Keratinocyte (primary cell): ENCODE measurements around the gene CDC42SE2. TPM values are rescaled to one million over a fixed set of nuclear protein-coding genes. Genes with fewer than 3 reads are reported as not detected.

Experiments used
- DNase-seq: peaks from one replicate; pipeline ENCODE4 v3.0.0-alpha.2; 2011; ENCODE audit warnings: low read depth, missing footprints, low spot score
- FAIRE-seq: peaks from 2 replicates; lab custom pipeline; 2011; peaks lifted over from hg19 to GRCh38; lab: Jason Lieb, UNC
- H2AFZ ChIP-seq: 2 replicates; pipeline ENCODE4 v1.6.0; 2012; ENCODE audit warnings: low read length, control low read depth, inconsistent platforms; ENCODE audit not compliant: control insufficient read depth
- H3K27ac ChIP-seq: 2 replicates; pipeline ENCODE4 v1.5.1; 2011; ENCODE audit warnings: low read length; ENCODE audit not compliant: control insufficient read depth, insufficient read depth
- H3K27me3 ChIP-seq: 3 replicates; pipeline ENCODE4 v1.6.0; 2011; ENCODE audit warnings: low read length; ENCODE audit not compliant: control insufficient read depth, insufficient read depth; ENCODE audit errors: extremely low read depth
- H3K36me3 ChIP-seq, 2 experiments: 2 replicates in 1 of 2; 3 replicates in 1 of 2; pipeline ENCODE4 v1.5.1; 2011; ENCODE audit warnings: low read length in 2 of 2, mild to moderate bottlenecking in 1 of 2; ENCODE audit not compliant: control insufficient read depth in 2 of 2, insufficient read depth in 2 of 2; ENCODE audit errors: extremely low read depth in 1 of 2
- H3K4me1 ChIP-seq: 3 replicates; pipeline ENCODE4 v1.5.1; 2011; ENCODE audit warnings: low read length; ENCODE audit not compliant: control insufficient read depth, insufficient read depth; ENCODE audit errors: extremely low read depth
- H3K4me2 ChIP-seq: 3 replicates; pipeline ENCODE4 v1.6.0; 2011; ENCODE audit warnings: low read depth, low read length; ENCODE audit not compliant: control insufficient read depth, insufficient read depth; ENCODE audit errors: extremely low read depth
- H3K4me3 ChIP-seq, 3 experiments: fragments of 200-600 bp in 1 of 3; sonication (generic) in 1 of 3; 2 replicates in 2 of 3; 3 replicates in 1 of 3; pipeline ENCODE4 v1.5.1; 2011 to 2016; ENCODE audit warnings: low read length in 3 of 3, mild to moderate bottlenecking in 3 of 3, control low read depth in 2 of 3, inconsistent platforms in 1 of 3, low read depth in 1 of 3, mixed read lengths in 1 of 3, mixed run types in 1 of 3, moderate library complexity in 1 of 3; ENCODE audit not compliant: control insufficient read depth in 2 of 3, insufficient read depth in 2 of 3; ENCODE audit errors: extremely low read depth in 1 of 3
- H3K79me2 ChIP-seq: 2 replicates; pipeline ENCODE4 v1.6.0; 2012; ENCODE audit warnings: low read length; ENCODE audit not compliant: control insufficient read depth, insufficient read depth
- H3K9ac ChIP-seq: 3 replicates; pipeline ENCODE4 v1.6.0; 2011; ENCODE audit warnings: low read length; ENCODE audit not compliant: control insufficient read depth, insufficient read depth; ENCODE audit errors: extremely low read depth
- H3K9me1 ChIP-seq: 3 replicates; pipeline ENCODE4 v1.6.0; 2011; ENCODE audit warnings: low read length; ENCODE audit not compliant: control insufficient read depth, insufficient read depth; ENCODE audit errors: extremely low read depth
- H3K9me3 ChIP-seq: 2 replicates; pipeline ENCODE4 v1.5.1; 2012; ENCODE audit warnings: low read depth, low read length; ENCODE audit not compliant: control insufficient read depth
- H4K20me1 ChIP-seq: 3 replicates; pipeline ENCODE4 v1.6.0; 2011; ENCODE audit warnings: low read length; ENCODE audit not compliant: control insufficient read depth, insufficient read depth; ENCODE audit errors: extremely low read depth
- EZH2 ChIP-seq: IDR thresholded peaks from one replicate; pipeline ENCODE4 v1.6.1; 2012; ENCODE audit warnings: inconsistent platforms, mild to moderate bottlenecking, low read length, moderate library complexity
- dilution Hi-C: fragments of 300-500 bp; cut with MboI; formaldehyde crosslinking; loops from one replicate; pipeline ENCODE4 v1.7.0; 2020; ENCODE audit warnings: low sequenced_read_pairs; ENCODE audit not compliant: extremely low pct_ligation_motif_present
- polyA plus RNA-seq, 5 experiments: library from polyadenylated mRNA; depleted of rRNA in 3 of 5; stranded (reverse) in 3 of 5; stranded (forward) in 1 of 5; unstranded in 1 of 5; fragments of >200 nt; gene quantifications; 1 replicate in 1 of 5; 2 replicates in 3 of 5; 3 replicates in 1 of 5; pipeline versions ENCODE4 v1.2.1 to v1.2.3, GENCODE V29; 2011 to 2012; ENCODE audit warnings: missing spikeins in 2 of 5, low read depth in 1 of 5, low replicate concordance in 1 of 5
- TF ChIP-seq, protein P1 (sequence below), 3 experiments: IDR thresholded peaks in 1 of 3; conservative IDR thresholded peaks in 1 of 3; optimal IDR thresholded peaks in 1 of 3; 2 replicates in 2 of 3; 3 replicates in 1 of 3; pipeline versions ENCODE3 to v1.5.1; 2011; ENCODE audit warnings: low read length in 3 of 3, mild to moderate bottlenecking in 3 of 3, moderate library complexity in 2 of 3, control low read depth in 1 of 3, inconsistent platforms in 1 of 3; ENCODE audit not compliant: insufficient read depth in 2 of 3; ENCODE audit errors: extremely low read depth in 1 of 3

CDC42SE2 gene
- polyA plus RNA-seq, 1 donor (not counting 4 experiments of a cell fraction or from before 2014, with no cell fraction given), result 32.5 TPM

DNA sequence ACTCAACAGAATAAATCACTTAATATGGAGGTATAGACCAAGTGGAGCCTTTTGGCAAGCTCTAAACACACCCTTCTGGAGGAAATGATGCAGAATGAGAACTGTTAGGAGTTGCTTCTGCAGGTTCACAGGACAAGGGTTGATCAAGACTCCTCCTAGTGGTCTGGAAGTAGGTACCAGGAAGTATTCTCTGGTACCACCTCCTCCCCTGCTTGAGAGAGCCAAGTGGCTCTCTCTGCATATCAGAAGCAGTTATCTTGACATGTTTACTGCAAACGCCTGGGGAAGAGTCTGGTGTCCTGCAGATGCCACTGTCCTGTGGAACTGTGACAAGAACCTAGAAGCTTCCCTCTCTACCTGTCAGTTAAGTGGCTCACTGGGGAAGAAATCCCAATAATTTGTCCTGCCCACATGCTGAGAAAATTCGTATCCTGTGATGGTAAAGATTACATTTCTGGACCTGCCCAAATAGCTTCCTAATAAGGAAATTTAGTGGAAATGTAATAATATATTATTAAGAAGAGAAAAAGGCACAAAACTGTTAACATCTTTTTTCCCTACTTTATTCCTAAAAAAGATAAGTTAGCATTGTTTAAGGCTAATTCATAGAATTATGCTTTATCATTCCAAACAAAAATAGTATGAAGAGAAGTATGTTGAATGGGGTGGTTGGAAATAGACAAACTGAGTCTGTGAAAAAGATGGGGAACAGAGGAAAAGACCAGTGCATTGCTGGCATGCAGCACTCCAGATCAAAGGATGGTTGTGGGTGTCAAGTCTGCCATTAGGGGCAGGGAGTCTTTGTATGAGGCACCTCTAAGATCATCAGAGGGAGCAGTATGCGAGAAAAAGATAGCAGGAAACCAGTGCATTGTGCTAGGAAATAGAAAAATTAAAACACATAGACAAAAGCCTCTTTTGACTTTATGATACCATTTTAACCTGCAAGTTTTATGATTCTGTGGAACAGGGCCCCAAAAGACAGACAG is 118.8 kb downstream of the CDC42SE2 start:
- Histone ChIP-seq H3K79me2 (peaks cover 18% of the 10 kb centered on the region), H3K9ac (no peak overlapping the region), H3K9me3 (no peaks in the 10 kb centered on the region), H3K9me1 (peaks cover 3% of the 10 kb centered on the region), H4K20me1 (peaks cover 2% of the 10 kb centered on the region), H3K27ac (no peak overlapping the region), H3K4me3 (no peak overlapping the region), H2AFZ (no peak overlapping the region), H3K4me2 (no peak overlapping the region), H3K36me3 (peaks cover 4 to 7% of the 10 kb centered on the region in 2 experiments), H3K4me1 (no peaks in the 10 kb centered on the region), H3K27me3 (no peaks in the 10 kb centered on the region)
- dilution Hi-C loops, result no loop called here
- TF ChIP-seq EZH2, result no peak
- TF ChIP-seq, protein P1, sequence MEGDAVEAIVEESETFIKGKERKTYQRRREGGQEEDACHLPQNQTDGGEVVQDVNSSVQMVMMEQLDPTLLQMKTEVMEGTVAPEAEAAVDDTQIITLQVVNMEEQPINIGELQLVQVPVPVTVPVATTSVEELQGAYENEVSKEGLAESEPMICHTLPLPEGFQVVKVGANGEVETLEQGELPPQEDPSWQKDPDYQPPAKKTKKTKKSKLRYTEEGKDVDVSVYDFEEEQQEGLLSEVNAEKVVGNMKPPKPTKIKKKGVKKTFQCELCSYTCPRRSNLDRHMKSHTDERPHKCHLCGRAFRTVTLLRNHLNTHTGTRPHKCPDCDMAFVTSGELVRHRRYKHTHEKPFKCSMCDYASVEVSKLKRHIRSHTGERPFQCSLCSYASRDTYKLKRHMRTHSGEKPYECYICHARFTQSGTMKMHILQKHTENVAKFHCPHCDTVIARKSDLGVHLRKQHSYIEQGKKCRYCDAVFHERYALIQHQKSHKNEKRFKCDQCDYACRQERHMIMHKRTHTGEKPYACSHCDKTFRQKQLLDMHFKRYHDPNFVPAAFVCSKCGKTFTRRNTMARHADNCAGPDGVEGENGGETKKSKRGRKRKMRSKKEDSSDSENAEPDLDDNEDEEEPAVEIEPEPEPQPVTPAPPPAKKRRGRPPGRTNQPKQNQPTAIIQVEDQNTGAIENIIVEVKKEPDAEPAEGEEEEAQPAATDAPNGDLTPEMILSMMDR (optimal IDR thresholded peaks at IDR 0.05 in 1 of 3, IDR thresholded peaks at IDR 0.05 in 1 of 3, conservative IDR thresholded peaks at IDR 0.05 in 1 of 3; ENCODE audit: extremely low read depth in 1 of 3, insufficient read depth in 2 of 3, low read length in 3 of 3), result peak; percentile 65 to 80 (median 77)
- DNase-seq, result peak; percentile 23
- peak; percentile 77 for FAIRE-seq

DNA sequence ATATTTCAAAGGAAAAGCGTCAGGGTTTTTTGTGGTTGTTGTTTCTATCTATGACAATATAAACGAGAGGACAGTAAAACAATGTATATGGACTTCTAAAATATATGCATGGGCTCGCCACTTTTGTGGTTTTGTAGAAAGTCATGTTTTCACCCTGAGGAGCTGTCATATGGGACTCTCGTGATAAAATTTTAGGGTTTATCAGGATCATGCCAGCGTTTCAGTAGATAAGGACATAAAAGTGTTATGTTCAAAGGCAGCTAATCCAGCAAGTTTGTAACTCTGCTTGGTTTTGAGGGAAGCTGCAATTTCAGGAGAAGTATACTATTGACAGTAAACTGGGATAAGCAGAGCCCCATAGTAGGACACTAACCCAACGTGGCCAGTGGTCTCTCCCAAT is 120.3 kb downstream of the CDC42SE2 start:
- TF ChIP-seq, protein P1 (optimal IDR thresholded peaks at IDR 0.05 in 1 of 3, IDR thresholded peaks at IDR 0.05 in 1 of 3, conservative IDR thresholded peaks at IDR 0.05 in 1 of 3; ENCODE audit: extremely low read depth in 1 of 3, insufficient read depth in 2 of 3, low read length in 3 of 3), result no peak
- no peak for TF ChIP-seq EZH2
- H3K4me3 ChIP-seq, result no peak overlapping the region
- no peak overlapping the region for H3K9ac ChIP-seq
- FAIRE-seq (no peak), DNase-seq (no peak)
- no peaks in the 10 kb centered on the region for H3K27me3 ChIP-seq
- H3K9me1 ChIP-seq, result no peaks in the 10 kb centered on the region
- no peak overlapping the region for H2AFZ ChIP-seq
- H3K9me3 ChIP-seq, result no peaks in the 10 kb centered on the region
- H3K4me2 ChIP-seq, result no peak overlapping the region
- H3K36me3 ChIP-seq, result peaks cover 4 to 7% of the 10 kb centered on the region in 2 experiments
- dilution Hi-C loops, result no loop called here
- peaks cover 12% of the 10 kb centered on the region for H3K79me2 ChIP-seq
- no peak overlapping the region for H3K27ac ChIP-seq
- H3K4me1 ChIP-seq, result no peaks in the 10 kb centered on the region
- H4K20me1 ChIP-seq, result peaks cover 2% of the 10 kb centered on the region
